Measurements from ENCODE around the gene NONO.

Gene NONO, protein sequence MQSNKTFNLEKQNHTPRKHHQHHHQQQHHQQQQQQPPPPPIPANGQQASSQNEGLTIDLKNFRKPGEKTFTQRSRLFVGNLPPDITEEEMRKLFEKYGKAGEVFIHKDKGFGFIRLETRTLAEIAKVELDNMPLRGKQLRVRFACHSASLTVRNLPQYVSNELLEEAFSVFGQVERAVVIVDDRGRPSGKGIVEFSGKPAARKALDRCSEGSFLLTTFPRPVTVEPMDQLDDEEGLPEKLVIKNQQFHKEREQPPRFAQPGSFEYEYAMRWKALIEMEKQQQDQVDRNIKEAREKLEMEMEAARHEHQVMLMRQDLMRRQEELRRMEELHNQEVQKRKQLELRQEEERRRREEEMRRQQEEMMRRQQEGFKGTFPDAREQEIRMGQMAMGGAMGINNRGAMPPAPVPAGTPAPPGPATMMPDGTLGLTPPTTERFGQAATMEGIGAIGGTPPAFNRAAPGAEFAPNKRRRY

DNA sequence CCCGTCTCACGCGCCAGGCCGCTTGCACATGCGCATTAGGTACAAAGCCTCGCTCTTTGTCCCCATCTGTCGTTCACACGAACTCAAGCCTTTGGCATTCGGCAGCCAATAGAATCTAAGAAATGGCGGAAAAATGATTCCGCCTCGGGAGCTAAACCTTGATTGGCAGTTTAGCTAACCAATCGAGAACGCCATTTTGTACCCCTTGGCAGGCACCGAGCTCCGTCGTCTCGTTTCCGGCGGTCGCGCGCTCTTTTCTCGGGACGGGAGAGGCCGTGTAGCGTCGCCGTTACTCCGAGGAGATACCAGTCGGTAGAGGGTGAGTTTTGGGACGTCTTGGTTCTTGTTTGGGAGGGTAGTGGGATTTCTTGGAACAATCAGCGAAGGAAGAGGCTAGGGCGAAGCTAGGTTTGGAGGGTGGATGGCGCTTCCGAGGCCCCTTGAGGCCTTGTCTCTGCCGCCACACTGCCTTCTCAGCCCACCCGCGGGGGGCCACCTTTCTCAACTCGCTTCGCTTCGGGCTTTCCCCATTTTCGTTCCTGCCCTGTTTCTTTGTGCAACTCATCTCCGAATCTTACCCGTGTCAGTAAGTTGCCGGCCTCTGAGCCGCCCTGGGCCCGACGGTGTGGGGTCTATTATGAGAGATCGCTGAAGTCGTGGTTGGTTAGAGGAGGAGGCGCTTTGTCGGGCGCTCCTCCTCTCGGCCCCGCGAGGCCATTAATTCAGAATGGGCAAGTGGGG is at the start of gene NONO:
NONO (plus strand) TSS at position 233 of the 741 bp plus-strand sequence. CDS start 7,003 bp downstream, outside the sequence.
- Mint-ChIP-seq H3K9me3 (no peaks in the 10 kb centered on the region), H3K36me3 (ENCODE audit: low read depth) (peaks cover 12% of the 10 kb centered on the region), H3K27me3 (ENCODE audit: low read depth) (peaks cover 8% of the 10 kb centered on the region), H3K4me1 (ENCODE audit: low read depth) (peaks cover 7% of the 10 kb centered on the region), H3K4me3 (peak within 1 kb of the TSS; percentile 99), H3K27ac (peak within 1 kb of the TSS; percentile 100)

DNA sequence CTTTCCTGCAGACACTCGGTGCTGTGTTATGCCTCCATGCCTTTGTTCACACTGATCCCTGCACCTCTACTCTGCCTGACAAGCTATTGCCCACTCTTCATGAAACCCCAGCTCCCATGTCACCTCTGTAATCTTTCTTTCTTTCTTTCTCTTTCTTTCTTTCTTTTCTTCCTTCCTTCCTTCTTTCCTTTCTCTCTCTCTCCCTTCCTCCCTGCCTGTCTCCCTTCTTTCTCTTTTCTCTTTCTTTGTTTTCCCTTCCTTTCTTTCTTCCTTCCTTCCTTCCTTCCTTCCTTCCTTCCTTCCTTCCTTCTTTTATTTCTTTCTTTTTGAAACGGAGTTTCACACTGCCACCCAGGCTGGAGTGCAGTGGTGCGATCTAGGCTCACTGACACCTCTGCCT is 48.0 kb upstream of the NONO start:
- H3K4me1 Mint-ChIP-seq (ENCODE audit: low read depth): no peaks in the 10 kb centered on the region
- no peak overlapping the region for H3K27ac Mint-ChIP-seq
- no peak overlapping the region for H3K4me3 Mint-ChIP-seq
- H3K36me3 Mint-ChIP-seq (ENCODE audit: low read depth): peaks cover 8% of the 10 kb centered on the region
- no peaks in the 10 kb centered on the region for H3K27me3 Mint-ChIP-seq (ENCODE audit: low read depth)
- no peaks in the 10 kb centered on the region for H3K9me3 Mint-ChIP-seq

- no peaks in the 10 kb centered on the region for H3K9me3 Mint-ChIP-seq
- no peaks in the 10 kb centered on the region for H3K27me3 Mint-ChIP-seq (ENCODE audit: low read depth)
- H3K27ac Mint-ChIP-seq: no peak overlapping the region
These were observed 46.6 kb upstream of the NONO start for GRCh38 chrX:71236836-71237235.

DNA sequence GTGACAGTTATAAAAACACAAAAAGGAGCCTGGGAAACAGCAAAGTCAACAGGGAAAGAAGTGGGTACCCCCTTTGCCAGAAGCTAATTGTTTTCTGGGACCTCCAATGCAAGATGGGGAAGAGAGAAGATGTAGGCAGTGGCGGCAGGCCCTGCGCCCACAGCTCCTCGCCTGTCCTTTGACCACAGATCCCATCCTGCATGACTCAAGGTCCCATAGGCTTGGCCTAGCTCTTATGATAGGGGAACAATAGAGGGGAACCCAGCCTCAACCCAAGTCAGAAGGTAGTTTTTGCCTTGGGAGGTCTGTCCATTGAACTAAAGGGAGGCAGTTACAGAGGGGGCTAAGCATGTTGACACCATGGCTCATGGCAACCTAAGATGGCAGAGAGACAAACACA is 43.7 kb upstream of the NONO start:
- no peaks in the 10 kb centered on the region for H3K9me3 Mint-ChIP-seq
- no peaks in the 10 kb centered on the region for H3K27me3 Mint-ChIP-seq (ENCODE audit: low read depth)
- H3K4me1 Mint-ChIP-seq (ENCODE audit: low read depth): no peaks in the 10 kb centered on the region
- peaks cover 20% of the 10 kb centered on the region for H3K36me3 Mint-ChIP-seq (ENCODE audit: low read depth)
- H3K27ac Mint-ChIP-seq: no peak overlapping the region
- H3K4me3 Mint-ChIP-seq: no peak overlapping the region

More at GRCh38 chrX:71236836-71237235, 46.6 kb upstream of the NONO start:
- Mint-ChIP-seq H3K4me1 (ENCODE audit: low read depth) (no peaks in the 10 kb centered on the region), H3K36me3 (ENCODE audit: low read depth) (peaks cover 10% of the 10 kb centered on the region), H3K4me3 (no peak overlapping the region)

GRCh38 chrX:71241301-71241700 is 42.1 kb upstream of the NONO start:
- no peaks in the 10 kb centered on the region for H3K27me3 Mint-ChIP-seq (ENCODE audit: low read depth)
- H3K4me1 Mint-ChIP-seq (ENCODE audit: low read depth): no peaks in the 10 kb centered on the region
- no peaks in the 10 kb centered on the region for H3K9me3 Mint-ChIP-seq
- H3K27ac Mint-ChIP-seq: no peak overlapping the region
- no peak overlapping the region for H3K4me3 Mint-ChIP-seq
- peaks cover 25% of the 10 kb centered on the region for H3K36me3 Mint-ChIP-seq (ENCODE audit: low read depth)

DNA sequence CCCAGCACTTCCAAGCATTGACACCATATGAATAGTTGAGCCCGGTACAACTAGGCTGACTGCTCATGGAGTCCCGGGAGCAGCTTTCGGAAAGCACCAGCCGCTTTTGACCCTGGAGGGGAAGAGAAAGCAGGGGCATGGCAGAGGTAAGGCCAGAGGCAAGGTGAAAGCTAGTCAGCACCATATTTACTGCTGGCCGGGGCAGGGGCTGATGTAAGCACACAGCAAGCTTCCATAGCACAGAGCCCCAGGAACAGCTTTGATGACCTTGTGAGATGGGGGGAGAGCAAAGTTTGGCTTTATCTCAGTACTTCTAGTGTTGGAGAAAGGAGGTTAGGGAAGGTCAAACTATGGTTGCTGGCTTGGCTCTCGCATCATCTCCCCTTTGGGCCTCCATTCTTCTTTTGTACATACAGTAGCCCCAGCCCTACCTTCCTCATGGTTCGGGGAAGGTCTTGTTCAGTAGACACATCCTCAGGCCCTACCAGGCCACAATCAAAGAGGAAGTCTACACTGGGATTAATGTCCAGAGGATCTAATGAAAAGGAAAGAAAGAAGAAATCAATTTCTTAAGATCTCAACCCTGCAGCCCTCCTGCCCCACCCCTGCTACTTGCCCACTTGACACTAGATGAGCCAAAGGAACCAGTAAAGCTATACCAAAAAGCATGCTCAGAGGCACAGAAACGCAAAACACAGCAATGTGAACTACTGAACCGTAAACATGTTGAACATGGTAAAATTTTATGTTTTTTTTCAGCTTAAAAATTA is 38.9 kb upstream of the NONO start:
- H3K27me3 Mint-ChIP-seq (ENCODE audit: low read depth): no peaks in the 10 kb centered on the region
- H3K4me3 Mint-ChIP-seq: no peak overlapping the region
- H3K36me3 Mint-ChIP-seq (ENCODE audit: low read depth): peaks cover 31% of the 10 kb centered on the region
- H3K4me1 Mint-ChIP-seq (ENCODE audit: low read depth): no peaks in the 10 kb centered on the region
- H3K27ac Mint-ChIP-seq: no peak overlapping the region
- no peaks in the 10 kb centered on the region for H3K9me3 Mint-ChIP-seq

DNA sequence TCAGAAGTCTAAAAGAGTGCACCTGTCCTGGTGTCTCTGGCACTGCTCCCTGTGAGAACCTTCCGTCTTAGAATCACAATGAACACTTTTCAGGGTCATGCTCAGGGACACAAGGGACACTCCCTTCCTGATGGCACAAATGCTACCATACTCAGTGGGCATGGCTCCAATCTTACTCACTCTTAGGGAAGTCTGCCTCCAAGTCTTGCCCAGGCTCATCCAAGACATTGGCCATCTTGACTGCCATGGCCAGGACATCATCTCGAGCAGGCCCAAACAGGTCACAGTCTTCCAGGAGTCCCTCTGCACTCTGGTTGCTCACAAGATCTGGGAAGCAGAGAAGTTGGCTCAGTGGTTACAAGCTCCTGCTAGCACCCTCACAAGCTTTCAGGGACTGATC is 38.3 kb upstream of the NONO start:
- Mint-ChIP-seq H3K27me3 (ENCODE audit: low read depth) (no peaks in the 10 kb centered on the region), H3K4me3 (no peak overlapping the region), H3K36me3 (ENCODE audit: low read depth) (peaks cover 28% of the 10 kb centered on the region), H3K9me3 (no peaks in the 10 kb centered on the region), H3K4me1 (ENCODE audit: low read depth) (no peaks in the 10 kb centered on the region), H3K27ac (no peak overlapping the region)

DNA sequence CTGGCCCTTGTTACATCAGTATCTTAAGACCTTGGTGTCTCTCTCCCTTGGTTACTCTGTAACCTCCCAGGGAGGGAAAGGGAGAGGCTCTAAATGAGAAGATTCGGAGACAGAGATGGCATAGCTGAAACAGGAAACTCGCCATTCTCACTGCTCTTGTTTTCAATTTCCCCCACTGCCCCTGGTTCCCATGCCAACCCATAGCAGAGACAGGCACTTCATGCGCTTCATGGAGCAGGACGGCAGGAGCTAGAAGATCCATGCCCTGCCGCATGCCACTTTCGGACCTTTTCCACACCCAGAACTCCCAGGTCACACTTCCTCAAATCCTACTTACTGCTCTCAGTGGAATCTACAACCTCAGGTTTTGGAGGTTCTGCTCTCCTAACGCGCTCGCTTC is 32.6 kb upstream of the NONO start:
- H3K4me3 Mint-ChIP-seq: no peak overlapping the region
- peaks cover 25% of the 10 kb centered on the region for H3K4me1 Mint-ChIP-seq (ENCODE audit: low read depth)
- H3K27me3 Mint-ChIP-seq (ENCODE audit: low read depth): no peaks in the 10 kb centered on the region
- peaks cover 9% of the 10 kb centered on the region for H3K36me3 Mint-ChIP-seq (ENCODE audit: low read depth)
- H3K27ac Mint-ChIP-seq: no peak overlapping the region
- H3K9me3 Mint-ChIP-seq: no peaks in the 10 kb centered on the region

DNA sequence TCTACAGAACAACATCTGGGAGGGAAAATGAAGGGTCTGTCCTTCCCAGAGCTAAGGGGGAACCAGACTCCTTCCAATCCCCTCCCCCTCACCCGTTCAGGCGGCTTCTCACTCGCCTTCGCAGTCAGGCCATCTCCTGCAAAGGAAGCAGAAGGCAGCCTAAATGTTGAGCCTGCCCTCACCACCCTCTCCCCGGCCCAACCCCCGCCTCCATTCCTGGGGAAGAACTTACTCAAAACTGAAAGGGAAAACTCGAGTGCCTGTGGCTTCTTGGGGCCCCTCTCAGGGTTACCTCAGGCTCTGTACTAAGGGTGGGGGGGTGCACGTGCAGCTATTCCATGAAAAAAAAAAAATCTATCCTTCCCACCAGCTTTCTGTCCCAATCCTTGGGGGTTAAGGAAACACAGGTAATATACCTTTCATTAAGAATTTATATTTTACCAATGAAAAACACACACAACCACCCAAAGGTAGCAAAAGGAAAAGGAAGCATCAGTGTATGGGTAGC is 31.9 kb upstream of the NONO start:
- H3K4me1 Mint-ChIP-seq (ENCODE audit: low read depth): peaks cover 26% of the 10 kb centered on the region
- peak overlapping the region; percentile 44 for H3K4me3 Mint-ChIP-seq
- H3K36me3 Mint-ChIP-seq (ENCODE audit: low read depth): peaks cover 8% of the 10 kb centered on the region
- H3K9me3 Mint-ChIP-seq: no peaks in the 10 kb centered on the region
- no peak overlapping the region for H3K27ac Mint-ChIP-seq
- H3K27me3 Mint-ChIP-seq (ENCODE audit: low read depth): no peaks in the 10 kb centered on the region

DNA sequence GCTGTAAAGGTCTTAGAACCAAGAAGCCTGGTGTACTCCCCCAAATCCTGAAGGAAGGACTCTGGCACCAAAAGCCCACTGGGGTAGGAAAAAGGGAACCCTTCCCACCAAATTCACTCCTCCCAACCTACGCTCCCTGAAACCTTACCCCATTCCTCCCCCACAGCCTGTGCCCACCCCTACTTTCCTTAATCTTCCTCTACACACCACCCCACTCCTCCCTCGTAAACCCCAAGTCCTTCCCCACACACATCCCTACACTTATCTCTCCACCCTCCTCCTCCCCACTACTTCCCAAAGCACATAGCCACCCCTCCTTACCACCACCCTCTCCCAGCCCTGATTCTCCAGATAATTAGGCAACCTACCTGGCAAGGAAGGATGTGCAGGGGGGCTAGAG is 31.2 kb upstream of the NONO start:
- peak overlapping the region; percentile 44 for H3K4me3 Mint-ChIP-seq
- peaks cover 4% of the 10 kb centered on the region for H3K36me3 Mint-ChIP-seq (ENCODE audit: low read depth)
- peaks cover 26% of the 10 kb centered on the region for H3K4me1 Mint-ChIP-seq (ENCODE audit: low read depth)
- H3K27ac Mint-ChIP-seq: no peak overlapping the region
- no peaks in the 10 kb centered on the region for H3K27me3 Mint-ChIP-seq (ENCODE audit: low read depth)
- no peaks in the 10 kb centered on the region for H3K9me3 Mint-ChIP-seq

DNA sequence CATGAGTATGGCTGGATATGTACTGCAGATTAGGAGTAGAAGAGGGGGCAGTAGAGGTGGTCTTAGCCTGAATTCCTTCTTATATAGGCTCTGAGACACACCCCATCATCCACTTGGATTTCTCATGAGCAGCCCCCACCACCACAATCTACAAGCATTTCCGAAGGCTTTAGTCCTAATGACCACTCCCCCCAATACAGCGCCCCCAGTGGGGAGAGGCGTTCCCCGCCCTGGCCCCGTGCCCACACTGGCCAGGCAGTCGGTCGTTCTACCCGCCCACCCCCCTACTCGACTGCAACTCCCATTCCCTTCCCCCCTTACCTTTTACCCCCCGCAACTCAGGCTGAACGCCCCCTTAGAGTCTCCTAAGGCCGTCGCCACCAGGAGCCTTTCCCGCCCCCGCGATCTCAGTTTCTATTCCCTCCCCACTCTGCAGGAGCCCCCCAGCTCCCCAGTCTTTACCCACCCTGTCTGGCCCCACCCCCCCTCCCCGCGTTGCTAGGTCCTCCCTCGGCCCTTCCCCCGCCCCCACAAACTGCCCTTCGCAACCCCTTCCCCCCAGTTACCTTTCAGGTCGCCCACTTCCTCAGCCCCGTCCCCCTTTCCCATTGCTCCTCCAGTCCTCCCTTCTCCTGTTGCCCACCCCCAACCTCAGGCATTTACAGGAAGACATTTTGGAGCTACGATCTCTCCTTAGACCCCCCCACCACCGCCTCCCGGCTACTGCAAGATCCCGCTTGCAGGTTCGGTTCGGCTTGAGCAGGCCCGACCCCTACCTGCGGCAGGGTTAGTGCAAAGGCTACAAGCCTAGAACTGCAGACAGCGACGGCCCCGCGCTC is 30.0 kb upstream of the NONO start:
- Mint-ChIP-seq H3K27me3 (ENCODE audit: low read depth) (no peaks in the 10 kb centered on the region), H3K27ac (peak overlapping the region; percentile 73), H3K4me3 (peak overlapping the region; percentile 92), H3K9me3 (no peaks in the 10 kb centered on the region), H3K36me3 (ENCODE audit: low read depth) (peaks cover 2% of the 10 kb centered on the region), H3K4me1 (ENCODE audit: low read depth) (peaks cover 26% of the 10 kb centered on the region)

DNA sequence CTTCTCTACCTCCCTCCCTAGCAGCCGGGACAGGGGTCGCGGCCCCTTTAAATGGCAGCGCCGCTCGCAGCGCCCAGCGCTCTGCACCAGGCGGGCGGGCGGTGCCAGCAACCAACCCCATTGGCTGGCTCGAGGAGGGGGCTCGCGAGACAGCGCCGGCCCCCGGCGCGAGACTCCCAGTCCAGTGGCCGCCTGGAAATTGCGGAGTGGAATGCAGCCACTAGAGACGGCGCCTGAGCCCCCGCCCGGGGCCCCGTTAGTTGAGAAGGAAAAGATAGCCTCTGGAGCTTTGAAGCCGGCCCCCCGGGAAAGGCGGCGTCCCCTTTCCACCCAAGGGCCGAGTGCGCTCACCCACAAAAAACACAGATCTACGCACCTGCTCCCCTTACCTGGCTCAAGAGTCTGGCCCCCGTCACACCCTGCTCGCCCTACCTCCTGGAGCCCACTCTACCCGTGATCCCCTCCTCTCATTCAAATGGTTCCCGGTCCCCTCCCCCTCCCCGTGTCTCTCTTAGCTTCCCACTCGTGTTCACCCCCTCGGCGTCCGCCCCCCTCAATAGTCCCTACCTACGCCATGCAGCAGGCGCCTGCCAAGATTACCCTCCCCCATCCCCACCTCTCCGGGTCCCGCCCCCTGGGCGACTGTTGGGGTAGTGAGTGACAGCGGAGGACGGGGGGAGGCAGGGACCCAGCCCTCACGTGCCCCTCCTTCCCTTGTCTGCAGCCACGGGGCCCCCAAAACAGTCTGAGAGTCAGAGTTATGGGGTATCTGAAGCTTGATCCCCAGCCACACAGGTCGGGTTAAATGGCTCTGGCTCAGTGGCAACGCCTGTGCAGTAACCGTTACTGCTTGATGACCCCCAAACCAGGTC is 29.1 kb upstream of the NONO start, which contains the start of gene ZMYM3:
ZMYM3 (minus strand) TSS at position 49 of the 872 bp plus-strand sequence. CDS start 885 bp downstream, outside the sequence.
- Mint-ChIP-seq H3K9me3 (no peaks in the 10 kb centered on the region), H3K27me3 (ENCODE audit: low read depth) (no peaks in the 10 kb centered on the region), H3K27ac (peak within 1 kb of the TSS; percentile 91), H3K4me3 (peak within 1 kb of the TSS; percentile 92), H3K36me3 (ENCODE audit: low read depth) (no peaks in the 10 kb centered on the region), H3K4me1 (ENCODE audit: low read depth) (peaks cover 26% of the 10 kb centered on the region)

GRCh38 chrX:71256051-71256450 is 27.4 kb upstream of the NONO start:
- no peaks in the 10 kb centered on the region for H3K9me3 Mint-ChIP-seq
- H3K36me3 Mint-ChIP-seq (ENCODE audit: low read depth): no peaks in the 10 kb centered on the region
- no peaks in the 10 kb centered on the region for H3K27me3 Mint-ChIP-seq (ENCODE audit: low read depth)
- no peak overlapping the region for H3K27ac Mint-ChIP-seq
- H3K4me1 Mint-ChIP-seq (ENCODE audit: low read depth): peaks cover 24% of the 10 kb centered on the region
- peak overlapping the region; percentile 92 for H3K4me3 Mint-ChIP-seq
